Endothelial cell of umbilical vein (primary cell): Measurements from ENCODE around the gene AKT3. TPM values are rescaled to one million over a fixed set of nuclear protein-coding genes. Genes with fewer than 3 reads are reported as not detected.

Source experiments
- BruUV-seq: library from RNA; stranded (reverse); fragments of 400-500 nt; replicated peaks from 2 replicates; lab custom pipeline; 2021; lab: Mats Ljungman, UMichigan
- CTCF ChIA-PET: fragments of 300-600, 350-600 bp; sonication (Branson Sonifier 250); formaldehyde crosslinking; loops from one replicate; lab custom pipeline; 2021; ENCODE audit warnings: antibody characterized with exemption, inconsistent platforms; lab: Charles Lee
- POLR2A ChIA-PET: fragments of 300-600, 350-600 bp; sonication (Branson Sonifier 250); formaldehyde crosslinking; loops from one replicate; lab custom pipeline; 2021; ENCODE audit warnings: antibody characterized with exemption, inconsistent platforms; lab: Charles Lee
- DNase-seq: peaks from one replicate; pipeline ENCODE4 v3.0.0-alpha.2; 2011; ENCODE audit warnings: low read depth, low spot score
- FAIRE-seq: peaks from 2 replicates; lab custom pipeline; 2011; peaks lifted over from hg19 to GRCh38; lab: Jason Lieb, UNC
- H2AFZ ChIP-seq: 2 replicates; pipeline ENCODE4 v1.6.0; 2012; ENCODE audit warnings: low read depth, low read length, control low read depth, inconsistent platforms
- H3K27ac ChIP-seq: 2 replicates; pipeline ENCODE4 v1.5.1; 2011; ENCODE audit warnings: low read depth, mild to moderate bottlenecking, control low read depth, low read length, moderate library complexity; ENCODE audit not compliant: insufficient read depth
- H3K27me3 ChIP-seq, 2 experiments: 2 replicates each; pipeline versions ENCODE4 v1.6.0 to v1.6.1; 2011; ENCODE audit warnings: low read length in 2 of 2, mixed read lengths in 1 of 2; ENCODE audit not compliant: control insufficient read depth in 2 of 2, insufficient read depth in 2 of 2
- H3K36me3 ChIP-seq, 2 experiments: 2 replicates in 1 of 2; 3 replicates in 1 of 2; pipeline ENCODE4 v1.5.1; 2011; ENCODE audit warnings: low read length in 2 of 2, mild to moderate bottlenecking in 1 of 2, moderate library complexity in 1 of 2; ENCODE audit not compliant: control insufficient read depth in 2 of 2, insufficient read depth in 2 of 2; ENCODE audit errors: extremely low read depth in 1 of 2
- H3K4me1 ChIP-seq: 3 replicates; pipeline ENCODE4 v1.5.1; 2011; ENCODE audit warnings: mild to moderate bottlenecking, low read length; ENCODE audit not compliant: control insufficient read depth, insufficient read depth; ENCODE audit errors: extremely low read depth
- H3K4me2 ChIP-seq: 2 replicates; pipeline ENCODE4 v1.6.1; 2011; ENCODE audit warnings: low read length, control low read depth, mixed read lengths; ENCODE audit not compliant: insufficient read depth
- H3K4me3 ChIP-seq, 3 experiments: fragments of 200-600 bp in 1 of 3; sonication (generic), shearing (Covaris generic) in 1 of 3; replicated peaks in 1 of 3; 2 replicates each; pipeline ENCODE4 v1.5.1; 2011 to 2016; ENCODE audit warnings: control low read depth in 3 of 3, low read length in 3 of 3, mild to moderate bottlenecking in 2 of 3, inconsistent platforms in 1 of 3, low read depth in 1 of 3, moderate library complexity in 1 of 3; ENCODE audit not compliant: insufficient read depth in 1 of 3
- H3K79me2 ChIP-seq: 2 replicates; pipeline ENCODE4 v1.6.0; 2012; ENCODE audit warnings: low read length, inconsistent platforms; ENCODE audit not compliant: control insufficient read depth, insufficient read depth
- H3K9ac ChIP-seq: replicated peaks from 2 replicates; pipeline ENCODE3; 2011; ENCODE audit warnings: low read length, control low read depth; ENCODE audit not compliant: insufficient read depth; ENCODE audit errors: extremely low read depth
- H3K9me1 ChIP-seq: replicated peaks from 3 replicates; pipeline ENCODE4 v1.6.0; 2011; ENCODE audit warnings: mild to moderate bottlenecking, low read length; ENCODE audit not compliant: control insufficient read depth, insufficient read depth; ENCODE audit errors: extremely low read depth
- H3K9me3 ChIP-seq: replicated peaks from 2 replicates; pipeline ENCODE4 v1.5.1; 2012; ENCODE audit warnings: low read length, inconsistent platforms; ENCODE audit not compliant: control insufficient read depth, insufficient read depth
- H4K20me1 ChIP-seq: replicated peaks from 2 replicates; pipeline ENCODE3; 2011; ENCODE audit warnings: mild to moderate bottlenecking, low read length; ENCODE audit not compliant: control insufficient read depth, insufficient read depth; ENCODE audit errors: extremely low read depth
- FOS ChIP-seq: IDR thresholded peaks from 2 replicates; pipeline ENCODE4 v1.6.1; 2011; ENCODE audit warnings: mild to moderate bottlenecking, low read length, moderate library complexity, borderline replicate concordance; ENCODE audit not compliant: insufficient read depth
- JUN ChIP-seq: IDR thresholded peaks from 2 replicates; pipeline ENCODE4 v1.6.1; 2011; ENCODE audit warnings: borderline replicate concordance, low read depth; ENCODE audit not compliant: insufficient read length, insufficient read depth
- MYC ChIP-seq: IDR thresholded peaks from one replicate; pipeline ENCODE4 v1.6.1; 2011; ENCODE audit warnings: mild to moderate bottlenecking, low read depth, low read length
- POLR2AphosphoS5 ChIP-seq: IDR thresholded peaks from 2 replicates; pipeline ENCODE4 v1.6.1; 2012; ENCODE audit warnings: low read depth, mild to moderate bottlenecking, control low read depth, low read length, moderate library complexity; ENCODE audit not compliant: insufficient read depth
- dilution Hi-C: fragments of 300-500 bp; cut with MboI; formaldehyde crosslinking; loops from one replicate; pipeline ENCODE4 v1.15.0; 2019; ENCODE audit warnings: low sequenced_read_pairs; ENCODE audit not compliant: extremely low pct_ligation_motif_present
- intact Hi-C: fragments of 100-400 bp; cut with micrococcal nuclease; formaldehyde crosslinking; loops from one replicate; pipeline ENCODE4 v1.10.0; 2022
- polyA plus RNA-seq, 4 experiments: library from polyadenylated mRNA; depleted of rRNA in 3 of 4; stranded (reverse) in 3 of 4; unstranded in 1 of 4; fragments of >200 nt; gene quantifications; 2 replicates each; pipeline versions ENCODE4 v1.2.1 to v1.2.3, GENCODE V29; 2011 to 2012; ENCODE audit warnings: missing spikeins in 1 of 4
- total RNA-seq: library from RNA; stranded (reverse); gene quantifications from 2 replicates; pipeline ENCODE4 v1.2.3, GENCODE V29; 2021

AKT3 gene
- total and polyA plus RNA-seq, 2 donors (not counting 3 experiments of a cell fraction or from before 2014, with no cell fraction given) = 20.6 to 97.1 TPM

GRCh38 chr1:243851765-243852164, 1.7 kb upstream of the AKT3 start:
- intact Hi-C loops (loop anchor here (1.0 to 5.0 kb wide), 3 partner anchors 363 to 509 kb away; no protein-coding TSS in a partner anchor), dilution Hi-C loops (no loop called here)
- Histone ChIP-seq H3K27ac (no peak overlapping the region), H3K79me2 (peaks cover 18% of the 10 kb centered on the region), H3K4me3 (peak overlapping the region in 1 of 3 experiments; percentile 71), H3K4me2 (peak overlapping the region; percentile 99), H4K20me1 (no peaks in the 10 kb centered on the region), H3K9ac (peak overlapping the region; percentile 89), H2AFZ (peak overlapping the region; percentile 86), H3K4me1 (peaks cover 17% of the 10 kb centered on the region), H3K27me3 (no peaks in the 10 kb centered on the region), H3K36me3 (no peaks in the 10 kb centered on the region), H3K9me1 (no peaks in the 10 kb centered on the region), H3K9me3 (no peaks in the 10 kb centered on the region)
- TF ChIP-seq JUN (no peak), POLR2AphosphoS5 (no peak), FOS (no peak)
- no peak for DNase-seq
- CTCF ChIA-PET = no interaction called here
- POLR2A ChIA-PET = no interaction called here
- no peak for FAIRE-seq
- no TSS peak for BruUV-seq

- Histone ChIP-seq H2AFZ (peak overlapping the region; percentile 86), H3K9me3 (no peaks in the 10 kb centered on the region), H4K20me1 (peaks cover 2% of the 10 kb centered on the region), H3K9ac (peak overlapping the region; percentile 89), H3K4me2 (peak overlapping the region; percentile 99), H3K79me2 (peaks cover 23% of the 10 kb centered on the region), H3K27me3 (no peaks in the 10 kb centered on the region), H3K4me1 (peaks cover 17% of the 10 kb centered on the region), H3K4me3 (peak overlapping the region; percentile 36 to 71 (median 61)), H3K27ac (peak overlapping the region; percentile 93), H3K9me1 (no peaks in the 10 kb centered on the region), H3K36me3 (no peaks in the 10 kb centered on the region)
- peak; percentile 18 for FAIRE-seq
- intact Hi-C loops = loop anchor here (1.0 to 5.0 kb wide), 3 partner anchors 363 to 509 kb away; no protein-coding TSS in a partner anchor
- TSS peak; percentile 63 for BruUV-seq
- POLR2A ChIA-PET = no interaction called here
- dilution Hi-C loops = no loop called here
- no peak for TF ChIP-seq MYC
- DNase-seq = no peak
- CTCF ChIA-PET = no interaction called here
Measured at GRCh38 chr1:243851257-243851756, 1.3 kb upstream of the AKT3 start.
